ENCODE data around the gene ZNF573.

The ZNF573 gene

GRCh38 chr19:37691881-37692504 lies 87.4 kb downstream of the ZNF573 start:
- H3K4me1 ChIP-seq (ENCODE audit: insufficient read depth, low read length, severe bottlenecking) = no peaks in the 10 kb centered on the region
- H4K20me1 ChIP-seq (ENCODE audit: insufficient read depth, low read length) = no peaks in the 10 kb centered on the region
- no peaks in the 10 kb centered on the region for H3K79me2 ChIP-seq (ENCODE audit: insufficient read depth, low read length)
- no peak for TF ChIP-seq CTCF (IDR thresholded peaks at IDR 0.05; ENCODE audit: low read length)
- TF ChIP-seq EZH2 (IDR thresholded peaks at IDR 0.05; ENCODE audit: borderline replicate concordance, low read length) = no peak
- H2AFZ ChIP-seq (ENCODE audit: low read length) = no peak overlapping the region
- no peak overlapping the region for H3K27ac ChIP-seq (ENCODE audit: low read depth, low read length, poor library complexity, severe bottlenecking)
- H3K27me3 ChIP-seq (ENCODE audit: insufficient read depth, low read length) = no peaks in the 10 kb centered on the region
- peaks cover 3% of the 10 kb centered on the region; the same call in 1 of the 2 replicates for H3K9me3 ChIP-seq (ENCODE audit: low read length)
- H3K9me2 ChIP-seq (ENCODE audit: low read depth, low read length) = no peaks in the 10 kb centered on the region
- H3F3A ChIP-seq (ENCODE audit: insufficient read depth, low read length) = no peaks in the 10 kb centered on the region
- no peak overlapping the region for H3K9ac ChIP-seq (ENCODE audit: low read length)
- no peak overlapping the region for H3K4me3 ChIP-seq (ENCODE audit: low read depth, low read length, poor library complexity, severe bottlenecking)
- H3K4me2 ChIP-seq (ENCODE audit: low read length) = no peak overlapping the region
- H3K36me3 ChIP-seq (ENCODE audit: insufficient read depth, low read length) = peaks cover 9% of the 10 kb centered on the region

Measured in OCI-LY1 (cell line).